ENCODE measurements around the gene ZFP57. TPM values are rescaled to one million over a fixed set of nuclear protein-coding genes. Genes with fewer than 3 reads are reported as not detected.

The ZFP57 gene
- total RNA-seq, 6 donors from 2014 or later = 0.30 to 2.1 TPM; not detected in 4

DNA sequence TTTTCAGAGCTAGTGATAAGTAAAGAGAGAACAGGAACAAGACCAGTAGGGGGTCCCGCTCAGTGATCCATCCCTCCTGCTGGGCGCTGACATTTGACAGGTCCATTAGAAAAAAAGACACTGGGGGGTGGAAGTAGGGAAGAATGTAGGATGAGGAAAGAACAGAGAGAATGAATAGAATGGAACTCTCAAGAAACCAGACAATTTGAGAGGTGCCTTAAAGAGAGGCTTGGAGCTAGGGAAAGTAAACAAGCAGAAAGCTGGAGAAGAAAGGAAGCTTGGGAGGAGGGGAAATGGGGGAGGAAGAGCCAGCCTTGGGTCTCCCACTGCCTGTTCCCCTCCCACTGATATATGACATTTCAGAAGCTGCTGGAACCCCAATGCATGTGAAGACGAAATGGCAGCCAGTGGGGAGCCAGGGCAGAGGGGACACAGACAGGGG lies 56.4 kb downstream of the ZFP57 start:
- peaks cover 0 to 41% (median 11%) of the 10 kb centered on the region in 4 donors for H3K36me3 ChIP-seq
- H3K27ac ChIP-seq = no peak overlapping the region
- 86 to 88% methylated on average over 3 of the region's 3 CpGs for WGBS, 2 donors
- ATAC-seq (ENCODE audit: low FRiP score in 2 of 2) = no peak
- TF ChIP-seq, protein P1, sequence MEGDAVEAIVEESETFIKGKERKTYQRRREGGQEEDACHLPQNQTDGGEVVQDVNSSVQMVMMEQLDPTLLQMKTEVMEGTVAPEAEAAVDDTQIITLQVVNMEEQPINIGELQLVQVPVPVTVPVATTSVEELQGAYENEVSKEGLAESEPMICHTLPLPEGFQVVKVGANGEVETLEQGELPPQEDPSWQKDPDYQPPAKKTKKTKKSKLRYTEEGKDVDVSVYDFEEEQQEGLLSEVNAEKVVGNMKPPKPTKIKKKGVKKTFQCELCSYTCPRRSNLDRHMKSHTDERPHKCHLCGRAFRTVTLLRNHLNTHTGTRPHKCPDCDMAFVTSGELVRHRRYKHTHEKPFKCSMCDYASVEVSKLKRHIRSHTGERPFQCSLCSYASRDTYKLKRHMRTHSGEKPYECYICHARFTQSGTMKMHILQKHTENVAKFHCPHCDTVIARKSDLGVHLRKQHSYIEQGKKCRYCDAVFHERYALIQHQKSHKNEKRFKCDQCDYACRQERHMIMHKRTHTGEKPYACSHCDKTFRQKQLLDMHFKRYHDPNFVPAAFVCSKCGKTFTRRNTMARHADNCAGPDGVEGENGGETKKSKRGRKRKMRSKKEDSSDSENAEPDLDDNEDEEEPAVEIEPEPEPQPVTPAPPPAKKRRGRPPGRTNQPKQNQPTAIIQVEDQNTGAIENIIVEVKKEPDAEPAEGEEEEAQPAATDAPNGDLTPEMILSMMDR (IDR thresholded peaks at IDR 0.05) = no peak
- TF ChIP-seq POLR2A (IDR thresholded peaks at IDR 0.05) (no peak), EP300 (IDR thresholded peaks at IDR 0.05) (no peak), POLR2AphosphoS5 (IDR thresholded peaks at IDR 0.05) (no peak)
- no peak for DNase-seq
- no peak overlapping the region for H3K4me3 ChIP-seq
- H3K27me3 ChIP-seq = no peaks in the 10 kb centered on the region
- H3K9me3 ChIP-seq = no peaks in the 10 kb centered on the region
- H3K4me1 ChIP-seq = peaks cover 17 to 24% (median 18%) of the 10 kb centered on the region in 4 donors

Small RNAs within 50 kb of the gene (small RNA-seq; reads per million reads assigned to genes)
- gene SUMO2P1 = 0 reads per million in 4 donors

Other genes with a start within 250 kb of the ZFP57 start
- gene OR10C1, start 241.8 kb downstream of the ZFP57 start, total RNA-seq = not detected
- gene OR11A1, start 224.1 kb downstream of the ZFP57 start, total RNA-seq = not detected
- not detected for gene OR2H1, start 224.0 kb downstream of the ZFP57 start, total RNA-seq
- gene MAS1L, start 193.2 kb downstream of the ZFP57 start, total RNA-seq = 1 to 10 TPM in 1 of 6 donors, under 1 TPM in 1, not detected in 4; 0.54 to 1.8 TPM
- 1 to 10 TPM in 2 of 6 donors, under 1 TPM in 2, not detected in 2; 0.76 to 3.6 (median 1.6) TPM for gene UBD, start 121.4 kb downstream of the ZFP57 start, total RNA-seq
- not detected for gene OR2H2, start 96.0 kb downstream of the ZFP57 start, total RNA-seq
- gene GABBR1, start 48.0 kb downstream of the ZFP57 start, total RNA-seq = 100 to 1,000 TPM in 1 of 6 donors, 10 to 100 TPM in 5; 13.2 to 171 (median 34.8) TPM
- not detected for gene MOG, start 24.1 kb downstream of the ZFP57 start, total RNA-seq
- 100 to 1,000 TPM; 163 to 418 (median 191) TPM for gene HLA-F, start 42.3 kb upstream of the ZFP57 start, total RNA-seq
- gene HLA-G, start 146.7 kb upstream of the ZFP57 start, total RNA-seq = 10 to 100 TPM in 1 of 6 donors, 1 to 10 TPM in 5; 1.0 to 11.8 (median 6.2) TPM